HepG2 (cell line): ENCODE data around the gene NOC2L. TPM values are rescaled to one million over a fixed set of nuclear protein-coding genes. Genes with fewer than 3 reads are reported as not detected.
A peak's percentile ranks its signal among the peaks of the same experiment; 100 is the strongest.

Experiments used
- ATAC-seq: fragments of 200-7000 bp; cut with Tn5 transposase; 3 replicates; pipeline ENCODE4 v1.9.1; 2020; ENCODE audit warnings: mild to moderate bottlenecking, moderate library complexity
- BruUV-seq: library from RNA; stranded (reverse); fragments of 400-500 nt; replicated peaks from 2 replicates; lab custom pipeline; 2021; lab: Mats Ljungman, UMichigan
- CTCF ChIA-PET: fragments of 300-600 bp; formaldehyde crosslinking; extraction: SDS; loops from one replicate; lab custom pipeline; 2021; ENCODE audit warnings: low total read pairs, inconsistent platforms, low intra/inter-chr PET ratio; lab: Yijun Ruan, JAX
- POLR2A ChIA-PET: fragments of 350-600 bp; sonication (Branson Sonifier 250); formaldehyde crosslinking; loops from one replicate; lab custom pipeline; 2020; ENCODE audit warnings: antibody characterized with exemption, inconsistent platforms; lab: Yijun Ruan, JAX
- DNase-seq: peaks from one replicate; pipeline ENCODE4 v3.0.0-alpha.2; 2015; ENCODE audit warnings: low spot score
- FAIRE-seq: peaks from 3 replicates; lab custom pipeline; 2011; peaks lifted over from hg19 to GRCh38; lab: Jason Lieb, UNC
- H2AFZ ChIP-seq: one replicate; pipeline ENCODE4 v1.6.1; 2011; ENCODE audit warnings: low read length, inconsistent platforms
- H3K27ac ChIP-seq: fragments of 300-600 bp; 3 replicates; pipeline ENCODE4 v1.8.0; 2011; ENCODE audit warnings: mixed run types, mild to moderate bottlenecking, mixed read lengths, low read length, inconsistent platforms; ENCODE audit not compliant: insufficient read depth; ENCODE audit errors: extremely low read length
- H3K27me3 ChIP-seq, 2 experiments: fragments of 200-600 bp in 1 of 2; 2 replicates in 1 of 2; 3 replicates in 1 of 2; pipeline versions ENCODE4 v1.6.0 to v1.8.0; 2011; ENCODE audit warnings: low read length in 2 of 2, mild to moderate bottlenecking in 2 of 2, moderate library complexity in 2 of 2, inconsistent platforms in 1 of 2; ENCODE audit not compliant: insufficient read depth in 2 of 2, control insufficient read depth in 1 of 2
- H3K36me3 ChIP-seq, 2 experiments: fragments of 200-600 bp in 1 of 2; replicated peaks in 1 of 2; 2 replicates in 1 of 2; 3 replicates in 1 of 2; pipeline versions ENCODE4 v1.5.1 to v1.8.0; 2011; ENCODE audit warnings: low read length in 2 of 2, inconsistent platforms in 1 of 2; ENCODE audit not compliant: insufficient read depth in 2 of 2, control insufficient read depth in 1 of 2
- H3K4me1 ChIP-seq: 2 replicates; pipeline ENCODE4 v1.5.1; 2012; ENCODE audit warnings: low read length, inconsistent platforms; ENCODE audit not compliant: insufficient read depth
- H3K4me2 ChIP-seq: 2 replicates; pipeline ENCODE4 v1.6.0; 2011; ENCODE audit warnings: low read depth, low read length, inconsistent platforms
- H3K4me3 ChIP-seq, 3 experiments: fragments of 200-600 bp in 1 of 3; sonication (generic), shearing (Covaris generic) in 1 of 3; replicated peaks in 1 of 3; 2 replicates each; pipeline ENCODE4 v1.5.1; 2011 to 2016; ENCODE audit warnings: low read length in 3 of 3, inconsistent platforms in 2 of 3, low read depth in 2 of 3, mild to moderate bottlenecking in 2 of 3, control low read depth in 1 of 3, mixed read lengths in 1 of 3; ENCODE audit not compliant: insufficient read depth in 1 of 3
- H3K79me2 ChIP-seq: one replicate; pipeline ENCODE4 v1.6.1; 2011; ENCODE audit warnings: low read length, inconsistent platforms; ENCODE audit not compliant: insufficient read depth
- H3K9ac ChIP-seq: 2 replicates; pipeline ENCODE4 v1.6.0; 2011; ENCODE audit warnings: mild to moderate bottlenecking, low read depth, low read length, inconsistent platforms; ENCODE audit not compliant: insufficient read depth
- H3K9me3 ChIP-seq: 2 replicates; pipeline ENCODE4 v1.5.1; 2012; ENCODE audit warnings: mild to moderate bottlenecking, low read length
- H4K20me1 ChIP-seq: 2 replicates; pipeline ENCODE4 v1.6.0; 2011; ENCODE audit warnings: inconsistent platforms, mild to moderate bottlenecking, low read length, moderate library complexity; ENCODE audit not compliant: insufficient read depth
- AGO1 ChIP-seq: fragments of 200-400 bp; formaldehyde crosslinking; IDR thresholded peaks from 2 replicates; pipeline ENCODE4 v1.6.1; 2017; ENCODE audit warnings: mild to moderate bottlenecking, low read depth, low read length, moderate library complexity; ENCODE audit not compliant: poor library complexity, severe bottlenecking
- ELK4 ChIP-seq: sonication (generic); formaldehyde crosslinking; IDR thresholded peaks from 2 replicates; pipeline ENCODE4 v1.9.0; 2021; ENCODE audit warnings: missing genetic modification reagents, borderline replicate concordance
- ETV5 ChIP-seq: IDR thresholded peaks from 2 replicates; pipeline ENCODE4 v1.6.1; 2018; ENCODE audit warnings: missing biosample characterization, missing genetic modification reagents, inconsistent platforms, borderline replicate concordance
- KDM5A ChIP-seq: fragments of 200-600 bp; sonication (generic); IDR thresholded peaks from 2 replicates; pipeline ENCODE4 v1.7.0; 2018; ENCODE audit warnings: antibody characterized with exemption, mild to moderate bottlenecking, low read length, borderline replicate concordance
- NFYB ChIP-seq: sonication (generic); formaldehyde crosslinking; IDR thresholded peaks from 2 replicates; pipeline ENCODE4 v1.4.0; 2020; ENCODE audit warnings: missing genetic modification reagents
- RBFOX2 ChIP-seq: fragments of 200-400 bp; formaldehyde crosslinking; IDR thresholded peaks from 2 replicates; pipeline ENCODE4 v1.6.1; 2017; ENCODE audit warnings: low read depth, mild to moderate bottlenecking, low read length
- SP2 ChIP-seq: sonication (generic); formaldehyde crosslinking; IDR thresholded peaks from 2 replicates; pipeline ENCODE4 v1.5.1; 2020; ENCODE audit warnings: mild to moderate bottlenecking, missing genetic modification reagents
- TFE3 ChIP-seq: IDR thresholded peaks from 2 replicates; pipeline ENCODE4 v1.6.1; 2016
- ZNF142 ChIP-seq: sonication (generic); formaldehyde crosslinking; IDR thresholded peaks from 2 replicates; pipeline ENCODE4 v1.4.0; 2020; ENCODE audit warnings: missing genetic modification reagents
- ZNF235 ChIP-seq: sonication (generic); formaldehyde crosslinking; IDR thresholded peaks from 2 replicates; pipeline ENCODE4 v1.8.1; 2023; ENCODE audit warnings: mild to moderate bottlenecking, missing genetic modification reagents, borderline replicate concordance
- ZNF260 ChIP-seq: sonication (generic); formaldehyde crosslinking; IDR thresholded peaks from 2 replicates; pipeline ENCODE4 v1.4.0; 2020; ENCODE audit warnings: missing genetic modification reagents, low read depth, mild to moderate bottlenecking, borderline replicate concordance
- ZNF335 ChIP-seq: sonication (generic); formaldehyde crosslinking; IDR thresholded peaks from 2 replicates; pipeline ENCODE4 v1.4.0; 2020; ENCODE audit warnings: missing genetic modification reagents
- ZNF451 ChIP-seq: sonication (generic); formaldehyde crosslinking; IDR thresholded peaks from 2 replicates; pipeline ENCODE4 v1.5.0; 2020; ENCODE audit warnings: mild to moderate bottlenecking, missing genetic modification reagents
- ZNF616 ChIP-seq: sonication (generic); formaldehyde crosslinking; IDR thresholded peaks from 2 replicates; pipeline ENCODE4 v1.5.0; 2020; ENCODE audit warnings: low read depth, mild to moderate bottlenecking, missing genetic modification reagents
- ZNF709 ChIP-seq: sonication (generic); formaldehyde crosslinking; IDR thresholded peaks from 2 replicates; pipeline ENCODE4 v1.5.0; 2020; ENCODE audit warnings: mild to moderate bottlenecking, missing genetic modification reagents
- ZSCAN30 ChIP-seq: sonication (generic); formaldehyde crosslinking; IDR thresholded peaks from 2 replicates; pipeline ENCODE4 v1.5.0; 2020; ENCODE audit warnings: mild to moderate bottlenecking, missing genetic modification reagents
- WGBS: methylation state at CpG from one replicate; pipeline ENCODE4 v1.1.6; 2017; ENCODE audit warnings: low lambda C conversion rate; 5-methylcytosine and 5-hydroxymethylcytosine counted together
- in situ Hi-C: cut with HindIII; loops from 2 replicates; pipeline ENCODE4 v1.10.0; 2017; ENCODE audit warnings: low pct_unique_long_range_greater_than_20kb; ENCODE audit not compliant: extremely low pct_ligation_motif_present
- intact Hi-C: fragments of 100-400 bp; cut with micrococcal nuclease; formaldehyde crosslinking; loops from one replicate; pipeline ENCODE4 v1.10.0; 2022; ENCODE audit not compliant: unreplicated experiment
- polyA plus RNA-seq, 8 experiments: library from polyadenylated mRNA; depleted of rRNA in 3 of 8; stranded (reverse) in 7 of 8; unstranded in 1 of 8; fragments of >200 nt; fragmentation: Illumina TruSeq in 4 of 8; extraction: Trizol in 4 of 8; gene quantifications; 2 replicates each; pipeline versions ENCODE4 v1.2.1 to v1.2.3, GENCODE V29; 2011 to 2016; ENCODE audit warnings: low read depth in 4 of 8, missing spikeins in 1 of 8, mixed read lengths in 1 of 8; ENCODE audit not compliant: insufficient read depth in 1 of 8
- total RNA-seq, 5 experiments: library from RNA; depleted of rRNA; stranded (reverse); fragments of >200 nt; fragmentation: Illumina TruSeq; extraction: Trizol; gene quantifications; 2 replicates each; pipeline ENCODE4 v1.2.3, GENCODE V29; 2016; ENCODE audit warnings: low read depth in 1 of 5

The NOC2L gene
- total and polyA plus RNA-seq, 2 of the 13 experiments (the other 11 are each of a cell fraction or from before 2014, with no cell fraction given) = 32.0 to 103 TPM

GRCh38 chr1:1005774-1006304, 46.8 kb upstream of the NOC2L start:
- intact Hi-C loops = loop anchor here (10.0 kb wide), 1 partner anchor 229 kb away; the partner anchor contains the start of genes B3GALT6 and SDF4
- Histone ChIP-seq H3K9ac (peak overlapping the region; percentile 77), H3K4me2 (peak overlapping the region; percentile 87), H4K20me1 (no peaks in the 10 kb centered on the region), H3K27me3 (no peaks in the 10 kb centered on the region), H3K4me1 (peaks cover 54% of the 10 kb centered on the region), H3K36me3 (no peaks in the 10 kb centered on the region), H3K9me3 (no peaks in the 10 kb centered on the region), H2AFZ (no peak overlapping the region), H3K27ac (peak overlapping the region; percentile 88), H3K79me2 (peaks cover 12% of the 10 kb centered on the region), H3K4me3 (peak overlapping the region; percentile 56 to 77 (median 70))
- CTCF ChIA-PET = no interaction called here
- ATAC-seq (peak; percentile 17), DNase-seq (no peak), FAIRE-seq (no peak)
- BruUV-seq = TSS peak; percentile 70
- in situ Hi-C loops = no loop called here
- POLR2A ChIA-PET = interaction anchor here (0.7 to 4.1 kb wide), 15 partner anchors 8 to 281 kb away, joined by 3 to 61 read pairs (median 4); partner anchors contain the start of genes AGRN, ISG15 and UBE2J2
- 7% methylated on average over 3 of the region's 23 CpGs for whole genome bisulfite sequencing
- peak; percentile 82 for TF ChIP-seq AGO1
- TF ChIP-seq ELK4 (CRISPR knock-in tag) = no peak
- no peak for TF ChIP-seq ZSCAN30 (CRISPR knock-in tag)
- no peak for TF ChIP-seq ZNF335 (CRISPR knock-in tag)
- TF ChIP-seq ZNF709 (CRISPR knock-in tag) = 0 out of 2 replicates have a peak, but pooled peaks have one; percentile 26
- no peak for TF ChIP-seq ZNF142 (CRISPR knock-in tag)
- TF ChIP-seq ZNF260 (CRISPR knock-in tag) = no peak
- no peak for TF ChIP-seq SP2 (CRISPR knock-in tag)
- TF ChIP-seq ZNF235 = no peak
- peak; percentile 72 for TF ChIP-seq RBFOX2
- peak; percentile 0; the same call in 1 of the 2 replicates for TF ChIP-seq ZNF451 (CRISPR knock-in tag)
- no peak for TF ChIP-seq ZNF616 (CRISPR knock-in tag)
- TF ChIP-seq NFYB = no peak
- no peak for TF ChIP-seq ETV5 (CRISPR knock-in tag)
- TF ChIP-seq KDM5A = no peak
- TF ChIP-seq TFE3 (CRISPR knock-in tag) = no peak
